ENCODE data around the gene PTPRJ.

GRCh38 chr11:48083421-48083820, 103.1 kb downstream of the PTPRJ start:
- TF ChIP-seq GABPA (IDR thresholded peaks at IDR 0.05 in 1 of 2, conservative IDR thresholded peaks at IDR 0.05 in 1 of 2) (no peak), ZBTB33 (IDR thresholded peaks at IDR 0.05) (no peak), RXRA (IDR thresholded peaks at IDR 0.05) (no peak), CTCF (IDR thresholded peaks at IDR 0.05; ENCODE audit: low read depth, low read length, missing input control) (no peak)

Measured in liver (tissue), 3 donors.